Measurements from ENCODE around the gene GON4L.
"Not testable (repeated sequence)": the region's sequence is repeated elsewhere in the genome, so short reads cannot be mapped to it uniquely, and the experiment has no call there.

GON4L gene

DNA sequence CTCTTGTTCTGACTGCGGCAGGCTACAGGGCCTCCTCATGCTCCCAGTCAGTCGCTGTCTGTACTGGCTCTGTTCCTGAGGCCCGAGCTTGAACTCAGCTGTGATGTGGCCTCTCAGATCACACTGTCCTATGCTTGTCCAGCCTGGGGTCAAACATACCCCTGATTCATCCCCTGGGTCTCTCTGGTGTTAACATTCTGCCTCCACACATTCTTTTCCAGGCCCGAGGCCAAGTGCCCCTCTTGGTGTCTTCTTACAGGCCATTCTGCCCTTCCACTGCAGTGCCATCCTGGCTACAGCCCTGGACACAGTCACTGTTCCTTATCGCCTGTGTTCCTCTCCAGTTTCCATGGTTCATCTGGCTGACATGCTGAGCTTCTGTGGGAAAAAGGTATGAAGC lies 108.9 kb downstream of the GON4L start:
- not testable (repeated sequence) for DNase-seq (ENCODE audit: low read depth, low spot score)

DNA sequence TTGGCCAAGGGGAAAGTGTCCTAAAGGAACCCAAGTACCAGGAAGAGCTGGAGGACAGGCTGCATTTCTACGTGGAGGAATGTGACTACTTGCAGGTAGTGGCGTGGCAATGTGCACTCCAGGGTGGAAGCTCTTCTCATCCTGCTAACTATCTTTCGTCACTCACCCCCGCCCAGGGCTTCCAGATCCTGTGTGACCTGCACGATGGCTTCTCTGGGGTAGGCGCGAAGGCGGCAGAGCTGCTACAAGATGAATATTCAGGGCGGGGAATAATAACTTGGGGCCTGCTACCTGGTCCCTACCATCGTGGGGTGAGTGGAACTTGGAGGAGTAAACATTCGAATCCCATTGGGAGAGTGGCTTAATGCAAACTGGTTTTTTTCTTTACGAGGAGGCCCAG lies 109.4 kb downstream of the GON4L start:
- DNase-seq (ENCODE audit: low read depth, low spot score): not testable (repeated sequence)

DNA sequence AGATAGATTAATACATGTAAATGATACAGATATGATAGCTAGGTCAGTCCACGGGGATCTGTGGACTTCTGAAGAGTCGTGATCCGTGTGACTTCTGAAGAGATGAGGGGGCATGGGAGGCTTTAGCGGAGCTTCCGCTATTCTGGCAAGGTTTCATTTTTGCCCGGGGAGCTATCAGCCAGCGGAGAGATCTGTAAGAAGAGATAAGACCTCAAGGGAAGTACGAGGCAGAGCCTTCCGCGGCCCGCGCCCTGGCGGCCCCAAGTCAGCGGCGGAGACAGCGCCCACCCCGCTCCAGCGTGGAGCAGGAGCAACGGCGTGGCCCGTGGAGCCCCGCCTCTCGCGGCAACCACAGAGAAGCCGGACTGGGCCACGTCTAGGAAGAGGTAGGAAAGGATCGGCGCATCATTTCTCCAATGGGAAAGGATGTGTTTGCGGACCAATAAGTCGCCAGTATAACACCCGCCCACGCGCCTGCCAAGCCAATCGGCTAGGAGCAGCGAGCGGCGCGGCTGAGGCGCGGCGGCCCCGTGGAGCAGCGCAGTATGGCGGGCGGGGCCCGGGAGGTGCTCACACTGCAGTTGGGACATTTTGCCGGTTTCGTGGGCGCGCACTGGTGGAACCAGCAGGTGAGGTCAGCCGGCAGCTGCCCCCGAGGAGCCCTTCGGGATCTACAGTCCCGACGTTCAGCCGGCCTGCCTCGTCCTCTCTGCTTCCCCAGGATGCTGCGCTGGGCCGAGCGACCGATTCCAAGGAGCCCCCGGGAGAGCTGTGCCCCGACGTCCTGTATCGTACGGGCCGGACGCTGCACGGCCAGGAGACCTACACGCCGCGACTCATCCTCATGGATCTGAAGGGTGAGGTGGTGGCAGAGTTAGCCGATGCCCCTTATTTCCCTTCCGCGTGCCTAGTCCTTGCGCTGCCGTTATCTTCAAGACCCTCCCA lies 111.5 kb downstream of the GON4L start:
- peak; percentile 97 for DNase-seq (ENCODE audit: low read depth, low spot score)

DNA sequence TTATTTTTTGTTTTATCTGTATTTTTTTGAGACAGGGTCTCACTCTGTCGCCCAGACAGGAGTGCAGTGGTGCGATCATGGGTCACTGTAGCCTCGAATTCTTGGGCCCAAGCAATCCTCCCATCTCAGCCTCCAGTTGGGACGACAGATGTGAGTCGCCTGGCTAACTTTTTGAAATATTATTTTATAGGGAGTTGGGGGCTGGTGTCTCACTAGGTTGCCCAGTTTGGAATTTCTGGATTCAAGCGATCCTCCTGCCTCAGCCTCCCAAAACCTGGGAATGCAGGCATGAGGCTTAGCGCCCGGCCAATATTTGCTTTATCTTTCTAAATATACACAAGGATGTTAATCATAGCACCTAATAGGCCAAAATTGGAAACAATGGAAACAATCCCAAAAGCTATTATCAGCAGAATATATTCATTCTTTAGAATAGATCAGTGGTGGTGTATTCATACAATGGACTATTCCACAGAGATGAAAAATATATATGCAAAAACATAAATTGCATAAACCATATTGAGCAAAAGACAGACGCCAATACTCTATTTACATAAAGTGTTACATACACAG lies 112.2 kb downstream of the GON4L start:
- DNase-seq (ENCODE audit: low read depth, low spot score): no peak

DNA sequence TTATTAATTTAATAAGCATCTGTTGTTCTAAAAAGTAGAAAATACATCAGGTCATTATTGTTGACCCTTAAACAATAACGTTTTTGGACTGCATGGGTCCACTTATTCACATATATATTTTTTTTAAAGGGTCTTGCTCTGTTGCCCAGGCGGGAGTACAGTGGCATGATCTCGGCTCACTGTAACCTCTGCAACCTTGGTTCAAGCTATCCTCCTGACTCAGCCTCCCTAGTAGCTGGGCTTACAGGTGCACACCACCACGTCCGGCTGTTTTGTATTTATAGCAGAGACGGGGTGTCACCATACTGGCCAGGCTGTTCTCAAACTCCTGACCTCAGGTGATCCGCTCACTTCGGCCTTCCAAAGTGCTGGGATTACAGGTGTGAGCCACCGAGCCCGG lies 115.1 kb downstream of the GON4L start:
- DNase-seq (ENCODE audit: low read depth, low spot score): no peak

DNA sequence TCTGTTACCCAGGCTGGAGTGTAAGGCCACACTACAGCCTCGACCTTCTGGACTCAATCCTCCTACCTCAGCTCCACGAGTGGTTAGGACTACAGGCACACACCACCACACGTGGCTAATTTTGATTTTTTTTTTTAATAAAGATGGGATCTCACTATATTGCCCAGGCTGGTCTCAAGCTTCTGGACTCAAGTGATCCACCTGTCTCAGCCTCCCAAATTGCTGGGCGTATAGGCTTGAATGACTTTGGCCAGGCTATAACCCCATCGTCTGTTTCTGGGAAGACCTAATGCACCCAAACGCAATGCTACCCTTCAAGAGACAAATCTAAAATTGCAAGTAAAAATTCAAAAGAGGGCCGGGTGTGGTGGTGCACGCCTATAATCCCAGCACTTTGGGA lies 116.0 kb downstream of the GON4L start:
- DNase-seq (ENCODE audit: low read depth, low spot score): no peak

DNA sequence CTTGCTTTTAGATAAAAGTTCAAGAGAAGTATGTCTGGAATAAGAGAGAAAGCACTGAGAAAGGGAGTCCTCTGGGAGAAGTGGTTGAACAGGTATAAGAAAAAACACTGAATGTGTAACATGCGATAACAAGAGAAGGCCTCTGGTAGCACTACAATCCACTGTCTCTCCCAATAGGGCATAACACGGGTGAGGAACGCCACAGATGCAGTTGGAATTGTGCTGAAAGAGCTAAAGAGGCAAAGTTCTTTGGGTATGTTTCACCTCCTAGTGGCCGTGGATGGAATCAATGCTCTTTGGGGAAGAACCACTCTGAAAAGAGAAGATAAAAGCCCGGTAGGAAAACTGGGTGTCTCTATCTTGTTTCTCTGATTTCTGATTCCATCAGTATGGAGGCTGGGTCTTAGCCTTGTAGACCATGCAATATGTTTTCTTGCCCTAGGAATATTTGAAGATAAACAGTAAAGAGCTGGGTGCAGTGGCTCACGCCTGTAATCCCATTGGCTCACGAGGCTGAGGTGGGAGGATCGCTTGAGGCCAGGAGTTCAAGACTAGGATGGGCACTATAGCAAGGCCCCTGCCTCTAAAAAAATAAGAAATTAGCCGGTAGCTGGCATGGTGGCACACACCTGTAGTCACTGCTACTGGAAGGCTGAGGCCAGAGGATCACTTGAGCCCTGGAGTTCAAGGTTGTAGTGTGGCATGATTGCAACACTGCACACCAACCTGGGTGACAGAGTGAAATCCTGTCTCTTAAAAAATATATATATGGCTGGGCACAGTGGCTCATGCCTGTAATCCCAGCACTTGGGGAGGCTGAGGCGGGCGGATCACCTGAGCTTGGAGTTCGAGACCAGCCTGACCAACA lies 127.7 kb downstream of the GON4L start:
- peak; percentile 69 for DNase-seq (ENCODE audit: low read depth, low spot score)

DNA sequence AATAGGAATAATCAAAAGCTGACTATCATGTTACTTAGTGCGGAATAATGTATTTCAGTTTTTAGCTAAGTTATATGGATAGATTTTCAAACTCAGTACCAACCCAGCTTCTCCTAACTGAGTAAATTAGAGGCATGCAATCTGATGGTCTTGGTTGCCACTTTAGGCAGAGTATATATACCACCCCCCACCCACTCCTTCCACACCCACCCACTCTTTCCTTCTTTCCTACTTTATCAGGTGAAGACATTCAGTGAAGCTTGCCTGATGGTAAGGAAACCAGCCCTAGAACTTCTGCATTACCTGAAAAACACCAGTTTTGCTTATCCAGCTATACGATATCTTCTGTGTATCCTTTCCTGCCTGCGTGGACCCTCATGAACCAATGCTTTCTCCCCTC lies 131.9 kb downstream of the GON4L start:
- no peak for DNase-seq (ENCODE audit: low read depth, low spot score)

DNA sequence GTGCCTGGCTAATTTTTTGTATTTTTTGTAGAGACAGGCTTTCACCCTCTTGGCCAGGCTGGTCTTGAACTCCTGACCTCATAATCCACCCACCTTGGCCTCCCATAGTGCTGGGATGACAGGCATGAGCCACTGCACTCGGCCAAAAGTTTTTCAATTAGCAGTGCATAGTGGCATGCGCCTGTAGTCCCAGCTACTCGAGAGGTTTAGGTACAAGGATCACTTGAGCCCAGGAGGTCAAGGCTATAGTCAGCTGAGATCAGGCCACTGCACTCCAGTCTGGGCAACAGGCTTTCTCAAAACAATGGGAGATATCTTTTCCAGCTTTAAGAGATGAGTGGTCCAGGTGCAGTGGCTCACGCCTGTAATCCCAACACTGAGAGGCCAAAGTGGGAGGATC lies 137.3 kb downstream of the GON4L start:
- DNase-seq (ENCODE audit: low read depth, low spot score): no peak

DNA sequence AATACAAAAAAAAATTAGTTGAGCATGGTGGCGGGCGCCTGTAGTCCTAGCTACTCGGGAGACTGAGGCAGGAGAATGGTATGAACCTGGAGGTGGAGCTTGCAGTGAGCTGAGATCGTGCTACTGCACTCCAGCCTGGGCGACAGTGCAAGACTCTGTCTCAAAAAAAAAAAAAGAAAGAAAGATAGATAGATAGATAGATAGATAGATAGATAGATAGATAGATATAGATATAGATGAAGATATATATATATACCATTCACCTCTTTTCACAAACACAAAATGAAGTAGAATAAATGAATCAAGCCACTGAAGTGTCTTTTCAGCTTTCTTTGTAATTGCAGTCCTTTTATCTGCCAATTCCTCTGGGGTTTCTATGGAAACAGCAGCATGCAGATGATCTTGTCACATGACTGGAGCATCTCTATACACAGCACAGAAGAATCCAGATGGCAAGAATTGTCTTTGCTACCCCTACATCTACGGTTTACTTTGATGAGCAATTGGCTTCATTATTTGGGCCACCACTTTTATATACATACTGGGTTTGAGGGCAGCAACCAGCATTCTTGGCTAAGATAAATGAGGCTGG lies 138.4 kb downstream of the GON4L start:
- not testable (repeated sequence) for DNase-seq (ENCODE audit: low read depth, low spot score)

DNA sequence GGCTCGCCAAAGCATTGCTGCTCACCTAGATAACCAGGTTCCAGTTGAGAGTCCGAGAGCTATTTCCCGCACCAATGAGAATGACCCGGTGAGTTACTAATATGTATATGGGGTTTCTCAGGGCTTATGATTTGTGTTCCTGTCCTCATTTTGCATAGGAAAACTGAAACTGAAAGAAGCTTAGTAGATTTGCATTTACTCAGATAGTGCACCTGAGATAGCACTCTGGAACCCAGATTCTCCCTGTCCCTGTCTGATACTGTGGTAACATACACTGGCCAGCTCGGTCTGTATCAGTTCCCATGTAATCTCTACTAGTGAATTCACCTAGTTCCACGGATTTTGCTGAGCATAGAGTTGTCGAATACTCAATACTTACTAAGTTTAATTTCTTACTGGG lies 140.0 kb downstream of the GON4L start:
- no peak for DNase-seq (ENCODE audit: low read depth, low spot score)

DNA sequence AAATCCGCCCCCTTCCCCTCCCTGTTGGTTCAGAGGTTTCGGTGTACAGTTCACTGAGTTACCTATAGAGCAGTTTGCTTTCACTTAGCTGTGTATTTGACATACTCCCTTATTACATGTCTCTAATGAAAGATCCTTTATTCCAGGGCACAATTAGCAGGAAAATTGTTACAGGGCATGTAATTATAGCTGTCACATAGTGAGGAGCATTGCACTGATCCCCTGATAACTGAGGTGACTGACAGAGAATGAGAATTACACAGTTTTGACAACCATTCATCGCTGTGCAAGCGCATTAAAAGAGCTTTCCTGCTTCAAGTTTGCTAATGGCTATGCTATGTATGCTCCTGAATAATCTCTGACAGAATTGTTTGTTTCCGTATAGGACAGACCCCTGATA lies 141.2 kb downstream of the GON4L start:
- no peak for DNase-seq (ENCODE audit: low read depth, low spot score)

DNA sequence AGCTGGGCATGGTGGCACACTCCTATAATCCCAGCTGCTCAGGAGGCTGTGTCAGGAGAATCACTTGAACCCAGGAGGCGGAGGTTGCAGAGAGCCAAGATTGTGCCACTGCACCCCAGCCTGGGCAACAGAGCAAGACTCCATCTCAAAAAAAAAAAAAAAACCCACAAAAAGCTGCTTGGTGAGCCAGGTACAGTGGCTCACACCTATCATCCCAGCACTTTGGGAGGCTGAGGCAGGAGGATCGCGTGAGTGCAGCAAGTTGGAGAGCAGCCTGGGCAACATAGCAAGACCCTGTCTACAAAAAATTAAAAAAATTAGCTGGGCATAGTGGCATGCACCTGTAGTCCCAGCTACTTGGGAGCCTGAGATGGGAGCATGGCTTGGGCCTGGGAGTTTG lies 142.0 kb downstream of the GON4L start:
- not testable (repeated sequence) for DNase-seq (ENCODE audit: low read depth, low spot score)

DNA sequence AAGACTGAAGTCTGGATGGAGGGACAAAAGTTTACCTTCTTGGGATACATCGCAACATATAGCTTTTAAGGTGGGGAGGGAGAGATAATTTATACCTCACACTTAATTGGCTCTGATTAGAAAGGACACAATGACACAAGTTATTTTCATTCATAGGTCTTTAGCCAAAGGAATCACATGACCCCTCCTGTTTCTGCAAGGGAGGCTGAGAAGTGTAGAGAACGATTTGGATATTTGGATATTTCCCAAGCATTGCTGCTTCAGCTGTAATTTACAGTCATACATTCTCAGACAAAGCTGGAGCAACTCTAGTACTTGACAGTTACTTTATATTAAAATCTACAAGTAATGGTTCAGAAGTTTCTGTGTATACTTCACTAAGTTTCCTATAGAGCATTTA lies 143.9 kb downstream of the GON4L start:
- DNase-seq (ENCODE audit: low read depth, low spot score): no peak

DNA sequence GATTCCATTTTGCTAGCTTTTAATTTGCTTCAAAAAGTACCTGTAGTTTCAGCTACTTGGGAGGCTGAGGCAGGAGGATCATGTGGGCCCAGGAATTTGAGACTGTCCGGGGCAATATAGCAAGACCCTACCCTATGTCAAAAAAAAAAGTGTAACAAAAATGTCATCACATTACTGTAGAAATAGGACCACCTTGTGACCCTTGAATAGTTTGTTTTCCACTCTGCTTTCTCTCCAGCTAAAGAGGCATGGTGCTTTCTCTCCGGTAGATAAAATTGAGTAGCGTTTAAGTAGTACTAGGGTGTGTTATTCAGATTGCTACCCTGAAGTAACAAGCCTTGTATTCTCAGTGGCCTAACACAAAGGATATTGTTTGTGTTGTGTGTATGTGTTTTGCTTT lies 144.4 kb downstream of the GON4L start:
- not testable (repeated sequence) for DNase-seq (ENCODE audit: low read depth, low spot score)

DNA sequence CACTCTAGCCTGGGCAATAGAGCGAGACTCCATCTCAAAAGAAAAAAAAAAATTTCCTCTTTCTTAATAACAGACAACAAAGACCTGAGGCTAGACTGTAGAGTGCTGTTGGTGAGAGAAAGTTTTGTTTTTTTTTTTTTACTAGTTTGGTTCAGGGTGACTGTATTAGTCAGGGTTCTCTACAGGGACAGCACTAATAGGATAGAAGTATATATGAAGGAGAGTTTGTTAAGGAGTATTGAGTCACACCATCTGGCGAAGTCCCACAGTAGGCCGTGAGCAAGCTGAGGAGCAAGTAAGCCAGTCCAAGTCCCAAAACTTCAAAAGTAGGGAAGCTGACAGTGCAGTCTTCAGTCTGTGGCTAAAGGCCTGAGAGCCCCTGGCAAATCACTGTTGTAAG lies 145.6 kb downstream of the GON4L start:
- DNase-seq (ENCODE audit: low read depth, low spot score): not testable (repeated sequence)

DNA sequence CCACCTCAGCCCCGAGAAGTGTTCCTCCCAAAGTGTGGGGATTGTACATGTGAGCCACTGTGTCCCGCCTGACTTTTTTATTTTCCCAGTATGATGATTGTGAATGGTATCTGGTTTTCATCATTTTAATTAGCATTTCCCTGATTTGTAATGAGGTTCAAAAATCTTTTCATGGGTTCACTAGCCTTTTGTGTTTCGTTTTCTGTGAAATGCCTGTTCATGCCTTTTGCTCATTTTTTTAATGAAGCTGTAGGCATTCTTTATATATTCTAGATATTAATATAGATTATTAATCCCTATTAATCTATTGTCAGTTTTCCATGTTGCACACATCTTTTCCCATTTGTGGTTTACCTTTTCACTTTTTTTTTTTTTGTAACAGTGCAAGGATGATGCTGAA lies 147.6 kb downstream of the GON4L start:
- DNase-seq (ENCODE audit: low read depth, low spot score): no peak

DNA sequence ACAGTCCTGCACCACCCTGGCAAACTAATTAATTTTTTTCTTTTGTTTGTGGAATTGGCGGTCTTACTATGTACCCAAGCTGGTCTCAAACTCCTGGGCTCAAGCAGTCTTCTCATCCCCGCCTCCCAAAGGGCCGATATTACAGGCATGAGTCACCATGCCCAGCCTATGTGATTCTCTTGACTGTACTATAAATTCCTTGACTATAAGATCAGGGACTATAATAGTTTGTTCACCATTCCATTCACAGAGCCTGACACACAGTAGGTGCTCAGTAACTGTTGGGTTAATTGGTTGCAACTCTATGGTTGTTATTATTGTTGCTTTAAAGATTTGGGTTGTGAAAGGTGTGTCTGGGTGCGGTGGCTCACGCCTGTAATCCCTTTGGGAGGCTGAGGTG lies 150.9 kb downstream of the GON4L start:
- DNase-seq (ENCODE audit: low read depth, low spot score): no peak

DNA sequence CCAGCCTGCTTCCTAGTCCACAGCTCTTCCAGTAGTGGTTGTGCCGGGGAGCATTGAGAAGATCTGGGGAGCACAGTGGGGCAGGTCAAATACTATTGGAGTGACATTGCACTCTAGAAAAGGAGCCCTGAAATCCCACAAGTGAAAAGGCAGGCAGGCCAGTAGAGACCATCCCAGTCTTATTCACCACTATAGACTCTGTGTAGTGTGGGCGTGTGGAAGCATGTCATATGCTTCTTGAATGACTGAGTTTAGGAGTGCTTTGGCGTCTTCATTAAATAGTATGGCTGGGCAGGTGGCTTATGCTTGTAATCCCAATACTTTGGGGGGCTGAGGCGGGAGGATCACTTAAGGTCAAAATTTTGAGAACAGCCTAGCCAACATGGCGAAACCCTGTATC lies 152.6 kb downstream of the GON4L start:
- not testable (repeated sequence) for DNase-seq (ENCODE audit: low read depth, low spot score)

DNA sequence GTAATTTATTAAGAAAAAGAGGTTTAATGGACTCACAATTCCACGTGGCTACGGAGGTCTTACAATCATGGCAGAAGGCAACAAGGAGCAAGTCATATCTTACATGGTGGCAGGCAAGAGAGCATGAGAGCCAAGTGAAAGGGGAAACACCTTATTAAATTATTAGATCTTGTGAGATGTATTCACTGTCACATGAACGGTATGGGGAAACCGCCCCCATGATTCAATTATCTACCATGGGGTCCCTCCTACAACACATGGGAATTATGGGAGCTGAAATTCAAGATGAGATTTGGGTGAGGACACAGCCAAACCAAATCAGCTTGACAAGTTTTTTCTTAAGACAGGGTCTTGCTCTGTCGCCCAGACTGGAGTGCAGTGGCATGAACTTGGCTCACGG lies 153.8 kb downstream of the GON4L start:
- no peak for DNase-seq (ENCODE audit: low read depth, low spot score)

DNA sequence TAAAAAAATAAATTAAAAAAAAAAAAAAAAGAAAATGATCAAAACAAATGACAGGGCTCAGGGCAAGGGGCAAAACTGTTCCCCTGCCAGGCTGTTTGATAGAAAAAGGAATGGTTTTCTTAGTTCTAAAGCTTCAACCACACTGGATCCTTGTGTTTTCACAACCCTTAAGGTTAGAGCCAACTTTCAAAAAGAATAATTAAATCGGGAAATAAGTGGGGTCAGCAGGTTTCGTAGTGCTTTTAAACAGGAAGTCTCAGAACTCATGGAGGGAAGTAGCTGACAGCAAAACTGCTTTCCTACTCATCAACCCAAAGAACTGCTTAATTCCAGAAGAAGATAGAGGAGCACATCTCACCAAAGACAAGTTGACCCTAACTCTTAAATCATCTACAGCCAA lies 155.3 kb downstream of the GON4L start:
- DNase-seq (ENCODE audit: low read depth, low spot score): not testable (repeated sequence)

Measured in ELF-1 (cell line).